Activated CD4-positive, alpha-beta T cell treated with anti-CD3 and anti-CD28 coated beads, Interleukin-2, amount 50 U/mL, for 1 hour (primary cell): Measurements from ENCODE around the gene TMC4.
"Not testable (repeated sequence)": the region's sequence is repeated elsewhere in the genome, so short reads cannot be mapped to it uniquely, and the experiment has no call there.

Experiments
- DNase-seq: peaks from one replicate; pipeline ENCODE4 v3.0.0-alpha.2; 2020

TMC4 gene

GRCh38 chr19:54201980-54202379 lies 29.0 kb upstream of the TMC4 start:
- no peak for DNase-seq

DNA sequence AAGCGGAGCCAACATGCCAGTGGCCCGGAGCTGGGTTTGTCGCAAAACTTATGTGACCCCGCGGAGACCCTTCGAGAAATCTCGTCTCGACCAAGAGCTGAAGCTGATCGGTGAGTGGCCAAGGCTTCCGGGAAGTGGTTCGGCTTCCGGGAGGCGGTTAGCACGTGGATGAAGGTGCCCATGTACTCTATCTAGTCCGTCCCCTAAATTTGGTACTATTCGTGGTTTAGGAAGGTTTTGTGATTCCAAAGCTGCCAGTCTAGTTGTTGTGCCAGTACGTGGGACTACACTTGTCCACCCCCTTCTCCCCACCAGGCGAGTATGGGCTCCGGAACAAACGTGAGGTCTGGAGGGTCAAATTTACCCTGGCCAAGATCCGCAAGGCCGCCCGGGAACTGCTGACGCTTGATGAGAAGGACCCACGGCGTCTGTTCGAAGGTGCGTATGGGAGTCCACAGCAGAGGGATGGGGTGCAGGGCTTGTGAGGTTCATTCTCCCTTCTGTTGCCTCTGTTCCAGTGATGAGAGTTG lies 28.3 kb upstream of the TMC4 start:
- no peak for DNase-seq

- no peak for DNase-seq
Measured at GRCh38 chr19:54199401-54199800, 26.4 kb upstream of the TMC4 start.

GRCh38 chr19:54197121-54197520 lies 24.2 kb upstream of the TMC4 start:
- DNase-seq: no peak

DNA sequence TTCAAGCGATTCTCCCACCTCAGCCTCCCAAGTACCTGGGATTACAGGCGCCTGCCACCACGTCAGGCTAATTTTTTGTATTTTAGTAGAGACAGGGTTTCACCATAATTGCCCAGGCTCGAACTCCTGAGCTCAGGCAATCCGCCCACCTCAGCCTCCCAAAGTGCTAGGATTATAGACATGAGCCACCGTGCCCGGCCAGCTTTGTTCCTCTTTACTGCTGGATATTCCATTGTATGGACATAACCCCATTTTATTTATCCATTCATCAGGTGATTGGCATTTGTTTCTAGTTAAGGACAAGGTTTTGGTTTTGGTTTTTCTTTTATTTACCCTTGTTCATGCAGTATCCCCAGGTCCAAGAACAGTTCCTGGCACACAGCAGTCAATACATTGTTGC lies 23.6 kb upstream of the TMC4 start:
- no peak for DNase-seq

- DNase-seq: not testable (repeated sequence)
Measured at GRCh38 chr19:54194463-54194862, 21.5 kb upstream of the TMC4 start.

DNA sequence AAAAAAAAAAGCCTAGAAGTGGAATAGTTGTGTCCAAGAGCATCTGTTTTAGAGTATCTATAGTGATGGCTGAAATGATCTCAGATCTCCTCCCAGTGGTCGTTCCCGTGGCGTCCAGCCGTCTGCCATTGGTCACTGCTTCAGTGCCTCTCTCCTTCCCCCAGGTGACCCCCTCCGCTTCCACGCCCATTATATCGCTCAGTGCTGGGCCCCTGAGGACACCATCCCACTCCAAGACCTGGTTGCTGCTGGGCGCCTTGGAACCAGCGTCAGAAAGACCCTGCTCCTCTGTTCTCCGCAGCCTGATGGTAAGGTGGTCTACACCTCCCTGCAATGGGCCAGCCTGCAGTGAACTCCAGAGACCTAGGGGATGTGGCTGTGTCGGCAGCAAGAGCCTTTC lies 20.1 kb upstream of the TMC4 start:
- no peak for DNase-seq

DNA sequence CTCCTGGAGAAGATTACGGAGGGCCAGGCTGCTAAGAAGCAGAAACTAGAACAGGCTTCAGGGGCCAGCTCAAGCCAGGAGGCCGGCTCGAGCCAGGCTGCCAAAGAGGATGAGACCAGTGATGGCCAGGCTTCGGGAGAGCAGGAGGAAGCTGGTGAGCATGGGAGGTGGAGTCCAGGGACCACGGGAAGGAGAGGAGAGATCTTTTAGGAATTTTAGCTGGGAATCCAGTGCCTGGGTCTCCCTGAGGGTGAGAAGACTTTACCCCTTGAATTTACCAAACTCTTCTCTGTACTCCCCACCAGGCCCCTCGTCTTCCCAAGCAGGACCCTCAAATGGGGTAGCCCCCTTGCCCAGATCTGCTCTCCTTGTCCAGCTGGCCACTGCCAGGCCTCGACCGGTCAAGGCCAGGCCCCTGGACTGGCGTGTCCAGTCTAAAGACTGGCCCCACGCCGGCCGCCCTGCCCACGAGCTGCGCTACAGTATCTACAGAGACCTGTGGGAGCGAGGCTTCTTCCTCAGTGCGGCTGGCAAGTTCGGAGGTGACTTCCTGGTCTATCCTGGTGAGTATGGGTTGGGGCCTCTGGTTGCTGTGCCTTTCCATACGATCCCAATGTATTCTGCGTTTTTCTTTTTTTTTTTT lies 19.0 kb upstream of the TMC4 start:
- no peak for DNase-seq

DNA sequence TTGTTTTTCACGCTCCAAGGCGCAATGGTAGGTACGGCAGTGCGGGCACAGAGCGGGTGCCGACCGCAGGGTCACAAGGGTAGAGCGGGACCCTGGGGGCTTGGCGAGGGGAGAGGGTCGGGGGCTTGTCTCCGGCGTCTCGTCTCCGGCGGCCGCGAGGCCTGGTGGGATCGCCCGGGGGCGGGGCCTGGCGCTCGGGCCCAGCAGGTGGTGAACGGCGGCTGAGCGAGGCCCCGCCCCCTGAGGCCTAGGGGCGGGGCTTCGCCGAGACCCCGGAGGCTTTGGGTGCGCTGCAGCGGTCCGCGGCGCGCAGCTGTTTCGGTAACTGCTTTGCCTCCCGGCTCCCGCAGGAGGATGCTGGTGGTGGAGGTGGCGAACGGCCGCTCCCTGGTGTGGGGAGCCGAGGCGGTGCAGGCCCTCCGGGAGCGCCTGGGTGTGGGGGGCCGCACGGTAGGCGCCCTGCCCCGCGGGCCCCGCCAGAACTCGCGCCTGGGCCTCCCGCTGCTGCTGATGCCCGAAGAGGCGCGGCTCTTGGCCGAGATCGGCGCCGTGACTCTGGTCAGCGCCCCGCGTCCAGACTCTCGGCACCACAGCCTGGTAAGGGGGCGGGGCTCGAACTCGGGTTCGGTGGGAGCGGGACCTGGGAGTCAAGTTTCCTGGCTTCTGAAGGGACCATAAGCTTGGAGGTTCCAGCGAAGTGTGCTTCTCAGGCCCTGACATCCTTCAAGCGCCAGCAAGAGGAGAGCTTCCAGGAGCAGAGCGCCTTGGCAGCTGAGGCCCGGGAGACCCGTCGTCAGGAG lies 18.3 kb upstream of the TMC4 start, which contains the start of gene TSEN34:
Gene TSEN34, plus strand, starts transcription at position 298 of the 800 bp plus-strand sequence. Its CDS starts 57 bp downstream, at position 355.
- peak; percentile 81 for DNase-seq

- peak; percentile 100 for DNase-seq
Measured at GRCh38 chr19:54190503-54191010, 17.6 kb upstream of the TMC4 start.

GRCh38 chr19:54189735-54190502 lies 17.0 kb upstream of the TMC4 start:
- peak; percentile 100 for DNase-seq

GRCh38 chr19:54189145-54189734 lies 16.3 kb upstream of the TMC4 start, which contains the start of gene MBOAT7:
TSS of gene MBOAT7 (minus strand) at chr19:54189580. CDS start at chr19:54188508, 1,072 bp downstream.
- DNase-seq: no peak

GRCh38 chr19:54188215-54188871 lies 15.4 kb upstream of the TMC4 start:
- peak; percentile 56 for DNase-seq

DNA sequence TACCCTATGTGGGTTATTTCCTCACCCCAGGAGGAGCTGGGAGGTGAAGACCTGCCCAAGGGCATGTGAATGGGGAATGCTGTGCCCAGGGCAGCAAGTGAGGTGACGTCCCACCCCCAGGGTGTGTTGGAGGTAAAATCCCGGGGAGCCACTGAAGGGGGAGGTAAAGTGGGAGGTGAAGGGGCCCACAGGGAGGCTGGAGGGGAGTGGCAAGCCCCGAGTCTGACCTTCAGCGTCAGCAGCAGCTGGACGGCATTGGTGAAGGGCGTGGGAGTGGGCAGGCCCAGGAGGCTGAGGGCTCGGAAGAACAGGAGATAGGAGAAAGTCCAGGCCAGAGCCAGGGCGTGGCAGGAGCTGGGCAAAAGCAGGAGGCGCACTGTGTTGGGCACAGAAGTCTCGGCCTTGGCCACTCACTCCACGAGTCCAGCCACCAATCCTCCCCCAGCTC lies 14.0 kb upstream of the TMC4 start:
- no peak for DNase-seq

- no peak for DNase-seq
Measured at GRCh38 chr19:54186351-54186750, 13.4 kb upstream of the TMC4 start.

GRCh38 chr19:54183431-54183830 lies 10.5 kb upstream of the TMC4 start:
- no peak for DNase-seq

DNA sequence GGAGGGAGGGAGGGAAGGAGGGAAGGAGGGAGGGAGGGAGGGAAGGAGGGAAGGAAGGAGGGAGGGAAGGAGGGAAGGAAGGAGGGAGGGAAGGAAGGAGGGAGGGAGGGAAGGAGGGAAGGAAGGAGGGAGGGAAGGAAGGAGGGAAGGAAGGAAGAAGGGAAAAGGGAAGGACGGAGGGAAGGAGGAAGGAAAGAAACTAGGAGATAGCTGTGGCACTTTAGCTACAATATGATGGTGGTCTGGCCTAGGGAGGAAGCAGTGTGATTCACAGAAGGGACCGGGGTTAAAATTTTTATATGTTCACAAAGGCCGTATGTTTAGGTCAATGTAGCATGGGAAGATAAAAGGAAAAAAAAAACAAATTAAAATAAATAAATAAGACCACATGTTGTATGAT lies 8.9 kb upstream of the TMC4 start:
- not testable (repeated sequence) for DNase-seq

DNA sequence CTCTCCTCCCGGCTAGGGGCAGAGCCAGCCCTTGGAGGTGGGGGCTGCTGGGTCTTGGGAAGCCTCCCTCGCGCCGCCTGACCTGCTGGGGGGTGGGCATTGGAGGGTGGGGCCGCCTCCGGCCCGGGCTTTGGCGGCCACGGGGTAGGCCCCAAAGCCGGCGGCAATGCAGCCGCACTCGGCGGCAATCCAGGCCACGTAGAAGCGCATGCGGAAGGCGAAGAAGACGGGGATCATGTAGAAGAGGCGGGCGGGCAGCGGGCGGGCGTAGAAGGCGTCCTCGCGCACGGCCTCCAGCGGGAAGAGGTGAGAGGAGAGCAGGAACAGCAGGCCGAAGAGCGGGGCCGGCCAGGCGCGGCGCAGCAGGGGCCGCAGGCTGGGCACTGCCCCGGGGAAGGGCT lies 7.7 kb upstream of the TMC4 start:
- no peak for DNase-seq

GRCh38 chr19:54179921-54180461 lies 7.0 kb upstream of the TMC4 start:
- DNase-seq: no peak

DNA sequence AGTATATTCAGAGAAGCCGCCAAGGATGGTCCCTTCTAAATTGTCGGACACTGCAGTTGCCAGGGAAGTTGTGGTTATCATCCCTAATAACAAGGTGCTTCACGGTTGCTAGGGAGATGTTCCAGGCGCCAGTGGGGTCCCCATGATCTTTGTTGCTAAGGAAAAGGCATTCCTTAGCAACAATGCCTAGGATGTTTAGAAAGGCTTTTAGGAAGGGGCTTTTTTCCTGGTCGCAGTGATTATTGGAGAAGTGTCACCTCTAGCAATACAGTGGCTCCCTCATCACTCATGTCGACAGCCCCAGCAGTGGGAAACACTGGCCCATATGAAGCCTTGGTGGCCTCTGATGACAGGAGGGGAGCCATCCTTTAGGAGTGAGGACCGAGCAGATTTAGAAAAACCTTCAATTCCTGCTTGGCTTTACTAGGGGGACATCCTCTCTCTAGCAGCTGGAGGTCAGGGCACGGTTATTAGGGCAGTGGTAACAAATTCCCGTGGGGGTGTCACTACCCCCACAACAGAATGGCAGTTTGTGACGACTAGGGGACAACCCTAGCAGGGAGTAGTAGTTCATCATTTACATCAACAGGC lies 6.4 kb upstream of the TMC4 start:
- DNase-seq: no peak

DNA sequence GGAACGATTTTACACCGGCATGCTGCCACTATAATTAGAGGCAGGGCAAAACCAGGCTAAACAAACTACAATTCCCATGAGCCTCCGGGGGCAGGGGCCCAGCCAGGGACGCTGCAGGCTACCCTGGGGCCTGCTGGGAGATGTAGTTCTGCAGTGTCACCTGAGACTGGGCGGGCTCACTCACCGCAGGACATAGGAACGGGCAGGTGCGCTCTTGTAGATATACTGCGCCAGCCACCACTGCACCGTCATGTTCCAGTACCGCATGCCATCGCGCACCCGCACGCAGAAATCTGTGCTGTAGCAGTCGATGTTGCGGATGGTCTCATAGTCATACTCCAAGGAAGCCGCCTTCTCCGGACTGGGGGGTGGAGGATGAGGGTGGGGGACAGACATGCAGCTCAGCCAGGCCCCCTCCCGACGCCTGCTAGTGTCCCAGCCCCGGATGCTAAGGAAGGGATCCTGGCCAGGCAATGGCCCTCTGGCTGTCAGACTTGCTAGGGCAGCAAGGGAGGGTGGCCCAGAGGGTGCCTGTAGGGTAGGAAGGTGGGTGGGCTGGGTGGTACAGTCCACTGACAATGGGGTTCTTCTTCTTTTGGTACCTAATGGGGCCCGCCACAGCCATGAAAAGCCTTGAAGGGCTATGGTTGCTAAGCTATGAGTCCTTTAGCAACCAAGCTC lies 5.8 kb upstream of the TMC4 start:
- DNase-seq: peak; percentile 37
